GM10248 (cell line): Measurements from ENCODE around the gene ZC3HAV1L.

Experiments
- CTCF ChIA-PET: fragments of 300-600 bp; sonication (Branson Sonifier 250); formaldehyde crosslinking; extraction: SDS; loops from one replicate; lab custom pipeline; 2021; ENCODE audit warnings: antibody characterized with exemption; lab: Yijun Ruan, JAX
- POLR2A ChIA-PET: fragments of 350-650 bp; sonication (Branson Sonifier 250); formaldehyde crosslinking; extraction: SDS; loops from one replicate; lab custom pipeline; 2020; ENCODE audit warnings: antibody characterized with exemption; lab: Yijun Ruan, JAX
- DNase-seq: peaks from one replicate; pipeline ENCODE4 v3.0.0; 2012; ENCODE audit errors: extremely low spot score
- CTCF ChIP-seq: IDR thresholded peaks from 2 replicates; pipeline ENCODE4 v1.5.1; 2012; ENCODE audit warnings: mild to moderate bottlenecking, low read depth; ENCODE audit errors: extremely low read depth, missing control alignments, control extremely low read depth

ZC3HAV1L gene

GRCh38 chr7:139068544-139069399, 32.9 kb upstream of the ZC3HAV1L start:
- POLR2A ChIA-PET = no interaction called here
- CTCF ChIA-PET = interaction anchor here (0.7 to 10.2 kb wide), 6 partner anchors 6 to 45 kb away, joined by 3 to 130 read pairs (median 3); no protein-coding TSS in a partner anchor
- no peak for TF ChIP-seq CTCF
- no peak for DNase-seq

- no peak for TF ChIP-seq CTCF
- no peak for DNase-seq
- POLR2A ChIA-PET = no interaction called here
- CTCF ChIA-PET = interaction anchor here (1.4 to 9.2 kb wide), 2 partner anchors 7 to 10 kb away, joined by 4 to 130 read pairs; no protein-coding TSS in a partner anchor
These were observed 30.5 kb upstream of the ZC3HAV1L start for GRCh38 chr7:139066315-139066714.

GRCh38 chr7:139065323-139065722, 29.5 kb upstream of the ZC3HAV1L start:
- CTCF ChIA-PET = interaction anchor here (1.0 to 9.2 kb wide), 5 partner anchors 8 to 28 kb away, joined by 3 to 130 read pairs (median 4); no protein-coding TSS in a partner anchor
- no peak for TF ChIP-seq CTCF
- no peak for DNase-seq
- POLR2A ChIA-PET = no interaction called here

GRCh38 chr7:139061416-139061815, 25.6 kb upstream of the ZC3HAV1L start:
- ChIA-PET POLR2A (no interaction called here), CTCF (interaction anchor here (1.6 to 9.2 kb wide), 2 partner anchors 10 to 12 kb away, joined by 4 to 130 read pairs; no protein-coding TSS in a partner anchor)
- no peak for TF ChIP-seq CTCF
- no peak for DNase-seq

GRCh38 chr7:139060695-139061237, 24.9 kb upstream of the ZC3HAV1L start:
- ChIA-PET POLR2A (no interaction called here), CTCF (interaction anchor here (1.6 to 9.2 kb wide), 2 partner anchors 9 to 13 kb away, joined by 4 to 130 read pairs; no protein-coding TSS in a partner anchor)
- no peak for DNase-seq
- TF ChIP-seq CTCF = no peak

- no peak for TF ChIP-seq CTCF
- DNase-seq = peak; percentile 29
- CTCF ChIA-PET = interaction anchor here (1.1 to 9.2 kb wide), 3 partner anchors 8 to 43 kb away, joined by 3 to 130 read pairs (median 4); no protein-coding TSS in a partner anchor
- POLR2A ChIA-PET = no interaction called here
These were observed 24.1 kb upstream of the ZC3HAV1L start for GRCh38 chr7:139059905-139060304.
